ENCODE measurements around the gene HPDL.

DNA sequence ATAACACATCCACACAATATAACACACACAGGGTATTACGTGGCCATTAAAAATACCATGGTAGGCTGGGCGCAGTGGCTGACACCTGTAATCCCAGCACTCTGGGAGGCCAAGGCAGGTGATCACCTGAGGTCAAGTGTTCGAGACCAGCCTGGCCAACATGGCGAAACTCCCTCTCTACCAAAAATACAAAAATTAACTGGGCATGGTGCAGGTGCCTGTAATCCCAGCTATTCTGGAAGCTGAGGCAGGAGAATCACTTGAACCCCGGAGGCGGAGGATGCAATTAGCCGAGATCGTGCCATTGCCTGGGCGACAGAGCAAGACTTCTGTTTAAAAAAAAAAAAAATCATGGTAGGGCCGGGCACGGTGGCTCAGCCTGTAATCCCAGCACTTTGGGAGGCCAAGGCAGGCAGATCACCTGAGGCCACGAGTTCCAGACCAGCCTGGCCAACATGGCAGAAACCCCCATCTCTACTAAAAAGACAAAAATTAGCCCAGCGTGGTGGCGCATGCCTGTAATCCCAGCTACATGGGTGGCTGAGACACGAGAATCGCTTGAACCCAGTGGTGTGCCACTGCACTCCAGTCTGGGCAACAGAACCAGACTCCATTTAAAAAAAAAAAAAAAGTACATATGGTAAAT, 24.1 kb upstream of the HPDL start:
- TF ChIP-seq CEBPB (IDR thresholded peaks at IDR 0.05): no peak
- TF ChIP-seq, protein P1, sequence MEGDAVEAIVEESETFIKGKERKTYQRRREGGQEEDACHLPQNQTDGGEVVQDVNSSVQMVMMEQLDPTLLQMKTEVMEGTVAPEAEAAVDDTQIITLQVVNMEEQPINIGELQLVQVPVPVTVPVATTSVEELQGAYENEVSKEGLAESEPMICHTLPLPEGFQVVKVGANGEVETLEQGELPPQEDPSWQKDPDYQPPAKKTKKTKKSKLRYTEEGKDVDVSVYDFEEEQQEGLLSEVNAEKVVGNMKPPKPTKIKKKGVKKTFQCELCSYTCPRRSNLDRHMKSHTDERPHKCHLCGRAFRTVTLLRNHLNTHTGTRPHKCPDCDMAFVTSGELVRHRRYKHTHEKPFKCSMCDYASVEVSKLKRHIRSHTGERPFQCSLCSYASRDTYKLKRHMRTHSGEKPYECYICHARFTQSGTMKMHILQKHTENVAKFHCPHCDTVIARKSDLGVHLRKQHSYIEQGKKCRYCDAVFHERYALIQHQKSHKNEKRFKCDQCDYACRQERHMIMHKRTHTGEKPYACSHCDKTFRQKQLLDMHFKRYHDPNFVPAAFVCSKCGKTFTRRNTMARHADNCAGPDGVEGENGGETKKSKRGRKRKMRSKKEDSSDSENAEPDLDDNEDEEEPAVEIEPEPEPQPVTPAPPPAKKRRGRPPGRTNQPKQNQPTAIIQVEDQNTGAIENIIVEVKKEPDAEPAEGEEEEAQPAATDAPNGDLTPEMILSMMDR (IDR thresholded peaks at IDR 0.05): no peak
- no peak for TF ChIP-seq TP53 (CRISPR knock-in tag; IDR thresholded peaks at IDR 0.05)
- TF ChIP-seq RNF2 (IDR thresholded peaks at IDR 0.05; ENCODE audit: borderline replicate concordance, low read depth): no peak
- TF ChIP-seq MAFK (IDR thresholded peaks at IDR 0.05; ENCODE audit: partially characterized antibody): no peak
- TF ChIP-seq RCOR1 (IDR thresholded peaks at IDR 0.05; ENCODE audit: low read depth, low read length): no peak
- TF ChIP-seq KDM5A (IDR thresholded peaks at IDR 0.05): no peak
- TF ChIP-seq POLR2A (IDR thresholded peaks at IDR 0.05; ENCODE audit: low read length): no peak
- TF ChIP-seq RFX5 (IDR thresholded peaks at IDR 0.05): no peak
- no peak for TF ChIP-seq HOXA7 (CRISPR knock-in tag; IDR thresholded peaks at IDR 0.05)
- TF ChIP-seq EHMT2 (IDR thresholded peaks at IDR 0.05; ENCODE audit: low read depth): no peak
- no peak for TF ChIP-seq JUN (IDR thresholded peaks at IDR 0.05)
- TF ChIP-seq MAZ (IDR thresholded peaks at IDR 0.05; ENCODE audit: borderline replicate concordance, low read depth, low read length): no peak
- TF ChIP-seq, protein P2, sequence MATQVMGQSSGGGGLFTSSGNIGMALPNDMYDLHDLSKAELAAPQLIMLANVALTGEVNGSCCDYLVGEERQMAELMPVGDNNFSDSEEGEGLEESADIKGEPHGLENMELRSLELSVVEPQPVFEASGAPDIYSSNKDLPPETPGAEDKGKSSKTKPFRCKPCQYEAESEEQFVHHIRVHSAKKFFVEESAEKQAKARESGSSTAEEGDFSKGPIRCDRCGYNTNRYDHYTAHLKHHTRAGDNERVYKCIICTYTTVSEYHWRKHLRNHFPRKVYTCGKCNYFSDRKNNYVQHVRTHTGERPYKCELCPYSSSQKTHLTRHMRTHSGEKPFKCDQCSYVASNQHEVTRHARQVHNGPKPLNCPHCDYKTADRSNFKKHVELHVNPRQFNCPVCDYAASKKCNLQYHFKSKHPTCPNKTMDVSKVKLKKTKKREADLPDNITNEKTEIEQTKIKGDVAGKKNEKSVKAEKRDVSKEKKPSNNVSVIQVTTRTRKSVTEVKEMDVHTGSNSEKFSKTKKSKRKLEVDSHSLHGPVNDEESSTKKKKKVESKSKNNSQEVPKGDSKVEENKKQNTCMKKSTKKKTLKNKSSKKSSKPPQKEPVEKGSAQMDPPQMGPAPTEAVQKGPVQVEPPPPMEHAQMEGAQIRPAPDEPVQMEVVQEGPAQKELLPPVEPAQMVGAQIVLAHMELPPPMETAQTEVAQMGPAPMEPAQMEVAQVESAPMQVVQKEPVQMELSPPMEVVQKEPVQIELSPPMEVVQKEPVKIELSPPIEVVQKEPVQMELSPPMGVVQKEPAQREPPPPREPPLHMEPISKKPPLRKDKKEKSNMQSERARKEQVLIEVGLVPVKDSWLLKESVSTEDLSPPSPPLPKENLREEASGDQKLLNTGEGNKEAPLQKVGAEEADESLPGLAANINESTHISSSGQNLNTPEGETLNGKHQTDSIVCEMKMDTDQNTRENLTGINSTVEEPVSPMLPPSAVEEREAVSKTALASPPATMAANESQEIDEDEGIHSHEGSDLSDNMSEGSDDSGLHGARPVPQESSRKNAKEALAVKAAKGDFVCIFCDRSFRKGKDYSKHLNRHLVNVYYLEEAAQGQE (IDR thresholded peaks at IDR 0.05): no peak
